SKM-1 treated with dmso at 0.1 percent for 144 hours (cell line): ENCODE data around the gene SMPD2.

ENCODE experiments used
- DNase-seq: peaks from one replicate; lab custom pipeline; 2025; ENCODE audit not compliant: unreplicated experiment; lab: John Stamatoyannopoulos, UW

The SMPD2 gene

DNA sequence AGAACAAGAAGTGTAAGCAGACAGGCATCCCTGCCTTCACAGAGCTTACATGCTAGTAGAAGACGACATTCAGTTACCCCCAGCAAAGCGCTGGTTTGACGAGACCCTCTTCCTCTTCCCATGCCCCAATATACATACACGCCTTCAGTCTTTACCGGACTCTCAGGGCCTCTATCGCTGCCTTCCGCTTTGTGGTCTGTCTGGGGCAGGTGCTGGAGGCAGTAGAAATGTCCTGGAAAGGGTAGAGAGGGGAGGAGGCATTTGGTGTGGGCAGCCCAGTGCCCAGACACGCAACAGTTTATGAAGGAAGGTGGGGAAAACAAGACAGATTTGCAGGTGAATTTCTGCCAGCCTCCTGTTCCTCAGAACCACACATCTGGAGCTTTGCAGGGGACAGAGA lies 6.0 kb downstream of the SMPD2 start:
- no peak for DNase-seq

DNA sequence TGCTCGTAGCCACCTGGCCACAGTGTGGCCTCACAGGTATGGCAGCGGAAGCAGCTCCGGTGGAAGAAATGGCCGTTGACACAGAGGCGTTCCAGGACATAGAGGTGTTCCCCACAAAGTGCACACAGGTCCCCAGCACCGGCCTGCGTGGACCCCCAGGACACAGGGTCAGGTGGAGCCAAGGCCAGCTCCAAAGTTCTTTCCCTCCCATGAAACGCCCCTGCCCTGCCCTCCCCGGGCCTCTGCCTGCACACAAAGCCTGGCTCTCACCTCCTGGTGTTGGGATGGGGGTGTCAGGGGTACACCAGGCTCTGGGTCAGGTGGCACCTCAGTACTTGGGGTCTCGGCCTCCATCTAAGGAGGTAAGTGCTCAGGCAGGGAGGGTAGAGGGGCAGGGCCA lies 6.6 kb downstream of the SMPD2 start:
- DNase-seq: no peak

DNA sequence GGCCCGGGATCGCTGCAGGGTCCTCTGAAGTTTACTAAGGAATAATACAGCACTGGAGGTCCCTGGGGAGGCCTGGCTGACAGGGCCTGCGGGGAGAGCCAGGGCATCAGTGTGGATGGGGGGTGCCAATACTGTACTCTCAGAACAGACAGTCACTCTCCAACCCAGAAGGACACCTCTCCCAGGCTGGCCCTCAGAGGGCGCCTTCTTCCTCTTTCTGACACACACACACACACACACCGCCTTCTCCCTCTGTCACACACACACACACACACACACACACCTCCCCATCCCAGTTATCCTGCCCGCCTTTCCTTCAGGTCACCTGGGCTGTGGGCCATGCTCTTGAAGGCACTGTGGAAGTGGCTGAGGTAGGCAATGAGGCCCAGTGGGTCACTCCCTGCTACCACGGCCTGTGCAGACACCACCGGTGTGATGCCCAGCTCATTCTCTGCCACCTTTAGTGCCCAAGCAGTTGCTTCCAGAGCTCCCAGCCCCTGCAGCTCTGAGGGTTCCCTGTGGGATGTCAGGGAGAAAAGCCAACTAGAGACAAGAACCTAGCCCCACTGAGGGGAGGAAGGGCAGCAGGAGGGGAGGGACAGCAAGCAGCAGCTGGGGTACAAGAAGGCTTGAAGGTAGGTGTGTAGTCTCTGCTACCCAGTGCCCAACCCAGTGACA lies 7.5 kb downstream of the SMPD2 start:
- no peak for DNase-seq

DNA sequence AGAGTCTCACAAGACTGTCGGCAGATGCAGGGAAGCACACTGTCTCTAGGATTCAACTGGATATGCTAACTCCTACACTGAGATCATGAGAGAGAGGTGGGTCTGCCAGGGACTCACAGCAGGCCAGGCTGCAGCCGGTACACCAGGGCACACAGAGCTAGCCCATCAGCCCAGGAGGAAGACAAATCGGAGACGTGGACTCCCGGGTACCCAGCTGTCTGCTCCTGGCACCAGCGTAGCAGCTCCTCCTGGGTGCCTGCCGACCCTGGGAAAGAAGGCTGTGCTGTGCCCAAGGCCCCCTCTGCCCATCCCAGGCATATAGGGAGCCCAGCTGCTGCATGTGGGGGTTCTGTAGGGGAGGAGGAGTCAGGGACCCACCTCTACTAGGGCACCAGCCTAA lies 8.1 kb downstream of the SMPD2 start:
- DNase-seq: no peak

DNA sequence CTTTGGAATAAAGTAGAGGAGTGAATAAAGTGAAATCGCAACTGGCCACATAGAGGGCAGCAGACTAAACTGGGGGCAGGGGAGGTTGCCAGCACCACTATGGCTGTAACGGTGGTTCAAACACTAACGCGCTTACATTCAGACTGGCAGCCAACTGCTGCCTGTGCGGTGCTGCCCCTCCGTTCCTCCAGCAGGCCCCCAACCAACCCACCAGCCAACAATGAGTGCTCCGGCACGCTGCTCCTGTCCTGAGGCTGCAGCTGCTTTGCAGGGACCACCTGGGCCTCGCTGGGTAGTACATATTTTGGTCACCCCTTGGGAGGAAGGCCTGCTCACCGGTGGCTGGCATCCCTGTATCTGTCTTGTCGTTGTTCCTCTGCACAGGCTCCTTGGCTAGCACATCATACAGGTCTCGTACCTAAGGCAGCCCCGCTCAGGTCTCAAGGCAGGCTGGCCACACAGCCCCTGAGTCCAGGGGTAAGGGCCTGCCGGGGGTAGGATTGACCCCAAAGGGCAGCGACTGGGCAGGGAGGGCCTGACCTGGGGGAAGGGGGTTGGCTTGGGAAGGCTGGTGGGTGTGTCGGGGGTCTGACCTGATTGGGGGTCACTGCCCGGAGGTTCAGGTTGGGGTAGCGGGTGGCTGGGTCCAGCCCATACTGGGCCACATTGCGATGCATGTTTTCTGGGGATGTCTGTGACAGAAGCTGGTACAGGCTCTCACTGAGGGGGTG lies 8.7 kb downstream of the SMPD2 start:
- no peak for DNase-seq

DNA sequence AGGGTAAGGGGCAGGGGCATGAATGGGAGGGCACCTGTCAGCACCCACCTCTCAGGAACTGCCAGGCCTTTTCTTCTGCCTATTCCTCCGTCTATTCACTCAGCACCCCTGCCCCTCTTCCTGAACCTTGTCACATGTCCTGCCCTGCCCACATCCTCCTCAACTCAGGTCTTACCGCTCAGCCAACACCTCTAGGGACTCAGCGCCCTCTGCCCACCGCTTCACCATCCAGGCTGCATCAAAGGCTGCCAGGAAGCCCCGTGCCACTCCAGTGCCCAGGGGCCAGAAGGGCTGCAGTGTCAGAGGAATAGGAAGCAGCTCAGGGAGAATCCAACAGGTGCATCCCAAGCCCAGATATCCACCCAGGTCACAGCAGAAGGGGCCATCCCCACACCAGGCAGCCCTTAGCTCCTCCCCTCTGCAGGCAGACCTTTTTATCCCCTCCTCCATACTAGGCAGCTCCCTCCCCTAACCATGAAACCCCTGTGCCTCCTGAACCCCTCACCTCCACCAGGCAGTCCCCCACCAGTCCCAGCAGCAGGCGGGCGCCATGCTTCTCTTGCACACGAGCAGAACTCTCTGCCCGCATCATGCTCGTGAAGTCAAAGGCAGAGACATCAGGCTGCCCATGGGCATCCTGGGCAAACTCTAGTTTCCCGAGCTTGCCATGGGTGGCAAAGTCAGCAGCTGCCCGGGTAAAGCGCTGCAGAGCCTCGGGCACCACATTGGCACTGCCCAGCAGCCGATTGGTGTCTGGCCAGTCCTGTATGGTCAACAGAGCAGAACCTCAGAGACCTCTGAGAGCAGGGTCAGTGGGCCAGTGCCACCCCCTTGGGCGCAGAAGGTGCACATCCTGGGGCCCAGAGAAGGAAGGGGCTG lies 9.5 kb downstream of the SMPD2 start:
- DNase-seq: no peak

DNA sequence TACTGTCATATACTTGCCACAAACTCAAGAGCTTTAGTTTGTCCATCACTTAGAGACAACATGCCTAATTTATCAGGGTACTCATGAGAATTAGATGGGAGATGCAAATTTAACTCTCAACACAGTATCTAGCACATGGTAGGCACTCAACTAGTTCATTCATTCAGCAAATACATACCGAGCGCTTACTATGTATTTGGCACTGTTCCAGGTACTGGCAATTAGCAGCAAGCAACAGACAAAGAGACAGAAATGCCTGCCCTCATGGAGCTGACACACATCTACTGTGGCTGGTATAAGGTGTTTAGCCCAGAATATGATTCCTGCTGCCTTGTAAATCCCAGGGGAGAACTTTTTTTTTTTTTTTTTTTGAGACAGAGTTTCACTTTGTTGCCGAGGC lies 10.3 kb downstream of the SMPD2 start:
- DNase-seq: no peak

DNA sequence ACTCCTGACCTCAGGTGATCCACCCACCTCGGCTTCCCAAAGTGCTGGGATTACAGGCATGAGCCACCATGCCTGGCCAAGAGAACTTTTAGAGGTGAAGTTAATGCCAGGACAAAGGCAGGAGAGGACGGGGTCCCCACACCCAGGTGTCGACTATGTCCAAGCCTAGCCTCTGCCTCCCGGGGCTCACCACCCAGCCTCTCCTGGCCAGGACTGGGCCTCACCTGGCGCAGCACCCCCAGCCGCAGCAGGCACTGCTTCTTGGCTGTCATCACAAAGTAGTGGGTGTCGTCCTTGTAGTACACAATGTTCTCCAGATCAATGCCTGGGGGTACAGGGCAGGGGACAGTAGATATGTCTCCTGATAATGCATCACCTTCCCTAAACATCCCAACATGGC lies 10.9 kb downstream of the SMPD2 start:
- DNase-seq: no peak

DNA sequence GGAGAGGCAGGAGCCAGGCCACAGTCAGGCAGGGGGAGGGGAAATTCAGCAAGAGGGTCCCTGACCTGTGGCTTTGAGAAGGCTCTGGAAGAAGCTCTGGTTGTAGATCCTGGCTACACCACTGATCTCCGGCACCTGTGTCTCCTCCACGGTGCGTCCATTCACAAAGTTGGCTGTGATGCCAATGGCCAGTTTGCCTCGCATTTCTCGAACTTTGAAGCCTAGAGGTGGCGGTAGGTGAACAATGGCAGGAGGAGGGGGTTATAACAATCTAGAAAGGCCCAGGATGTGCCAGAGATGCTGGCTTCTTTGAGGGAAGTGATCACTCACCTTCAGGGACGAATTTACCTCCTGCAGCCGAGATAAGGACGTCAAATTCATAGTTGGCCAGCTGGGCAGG lies 11.7 kb downstream of the SMPD2 start:
- DNase-seq: no peak

DNA sequence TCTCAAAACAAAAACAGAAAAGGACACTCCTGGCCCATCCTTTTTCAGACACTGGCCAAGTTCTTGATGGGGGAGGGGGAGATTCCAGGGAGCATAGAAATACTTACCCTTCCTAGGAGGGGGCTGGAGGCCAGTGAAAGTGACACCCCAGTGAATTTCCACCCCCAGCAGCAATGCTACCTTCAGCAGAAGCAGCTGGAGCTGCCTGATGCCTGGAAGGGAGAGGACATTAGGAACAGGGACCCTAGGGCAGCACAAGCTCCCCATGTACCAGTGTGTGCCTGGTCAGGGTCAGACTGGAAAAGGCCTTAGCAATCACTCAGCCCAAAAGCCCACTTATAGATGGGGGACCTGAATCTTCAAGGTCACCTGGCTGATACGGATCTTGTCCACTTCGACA lies 12.6 kb downstream of the SMPD2 start:
- no peak for DNase-seq

DNA sequence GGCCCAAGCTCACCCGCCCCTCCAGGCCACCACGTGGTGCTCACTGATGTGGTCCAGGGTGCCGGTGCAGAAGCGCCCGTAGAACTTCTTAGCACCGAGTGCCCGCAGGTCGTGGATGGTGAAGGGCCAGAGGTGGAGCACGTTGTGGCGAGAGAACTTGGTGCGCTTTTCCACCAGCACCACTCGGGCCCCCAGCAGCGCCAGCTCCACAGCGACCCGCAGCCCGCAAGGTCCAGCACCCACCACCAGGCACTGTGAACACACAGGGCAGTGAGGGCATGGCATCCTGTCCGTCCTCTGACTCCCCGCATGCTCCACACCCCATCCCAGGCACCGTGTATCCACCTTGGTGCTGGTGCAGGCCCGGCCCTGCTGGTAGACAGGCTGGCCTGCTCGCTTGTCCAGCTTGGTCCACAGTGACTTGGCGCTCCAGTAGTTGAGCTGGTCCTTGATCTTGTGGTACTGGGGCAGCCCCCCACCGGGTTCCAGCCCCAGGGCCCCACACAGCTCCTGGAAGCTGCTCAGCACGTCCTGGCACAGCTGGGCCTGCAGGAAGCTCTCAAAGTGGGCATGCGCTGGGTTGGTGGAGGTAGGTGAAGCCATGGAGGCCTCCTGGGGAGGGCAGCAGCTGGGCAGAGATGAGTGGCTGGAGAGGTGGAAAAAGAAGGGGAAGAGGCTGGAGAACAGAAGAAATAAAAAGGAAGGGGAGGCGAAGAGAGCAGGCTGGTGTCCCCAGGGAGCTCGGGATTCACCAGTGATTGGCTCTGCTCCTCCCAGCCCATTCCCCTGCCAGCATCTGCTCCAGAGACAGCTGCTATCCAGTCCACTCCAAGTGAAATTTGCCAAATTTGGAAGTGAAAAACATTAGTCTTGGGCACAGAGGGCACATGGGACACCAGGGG lies 13.3 kb downstream of the SMPD2 start:
- DNase-seq: no peak

DNA sequence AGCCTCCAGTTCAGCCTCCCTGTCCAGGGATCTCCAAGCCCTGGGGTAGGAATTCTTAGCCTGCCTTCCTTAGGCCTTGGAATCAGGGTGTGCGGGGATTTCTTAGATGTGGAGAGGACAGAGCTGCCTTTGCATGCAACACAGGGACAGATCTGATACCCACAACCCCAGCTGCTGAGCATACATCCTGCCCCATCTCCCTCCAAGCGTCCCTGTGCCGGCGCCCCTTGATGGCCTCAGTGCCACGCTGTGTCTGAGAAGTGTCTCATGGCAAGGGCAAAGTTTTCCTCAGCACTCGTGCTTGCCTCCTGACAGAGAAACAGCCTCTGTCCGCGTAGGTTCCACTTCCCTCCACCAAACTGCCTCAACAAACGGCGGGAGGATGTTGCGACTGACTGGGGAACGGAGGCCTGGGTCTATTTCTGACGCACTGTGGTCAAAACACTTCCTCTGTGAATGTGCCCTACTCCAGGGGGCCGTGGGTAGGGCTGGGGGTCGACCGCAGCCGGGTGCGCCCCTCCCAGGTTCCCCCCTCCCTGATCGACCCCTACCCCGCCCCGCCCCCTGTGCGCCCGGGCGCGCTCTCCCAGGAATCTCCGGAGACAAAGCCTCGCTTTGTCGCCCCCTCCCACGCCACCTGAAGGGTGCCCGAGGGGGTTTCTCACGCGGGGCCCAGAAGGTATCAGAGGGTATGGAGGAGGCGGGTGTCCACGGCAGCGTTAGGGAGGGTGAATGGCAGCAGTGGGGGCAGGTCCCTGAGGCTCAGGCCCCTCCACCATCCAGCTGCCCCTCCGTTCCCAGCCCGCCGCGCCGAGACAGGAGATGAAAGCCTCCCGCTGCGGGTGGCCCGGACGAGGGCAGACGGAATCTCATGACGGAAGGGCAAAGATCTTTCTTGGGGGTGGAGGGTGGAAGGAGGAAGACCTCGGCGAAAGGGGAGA lies 14.2 kb downstream of the SMPD2 start:
- DNase-seq: peak; percentile 61

DNA sequence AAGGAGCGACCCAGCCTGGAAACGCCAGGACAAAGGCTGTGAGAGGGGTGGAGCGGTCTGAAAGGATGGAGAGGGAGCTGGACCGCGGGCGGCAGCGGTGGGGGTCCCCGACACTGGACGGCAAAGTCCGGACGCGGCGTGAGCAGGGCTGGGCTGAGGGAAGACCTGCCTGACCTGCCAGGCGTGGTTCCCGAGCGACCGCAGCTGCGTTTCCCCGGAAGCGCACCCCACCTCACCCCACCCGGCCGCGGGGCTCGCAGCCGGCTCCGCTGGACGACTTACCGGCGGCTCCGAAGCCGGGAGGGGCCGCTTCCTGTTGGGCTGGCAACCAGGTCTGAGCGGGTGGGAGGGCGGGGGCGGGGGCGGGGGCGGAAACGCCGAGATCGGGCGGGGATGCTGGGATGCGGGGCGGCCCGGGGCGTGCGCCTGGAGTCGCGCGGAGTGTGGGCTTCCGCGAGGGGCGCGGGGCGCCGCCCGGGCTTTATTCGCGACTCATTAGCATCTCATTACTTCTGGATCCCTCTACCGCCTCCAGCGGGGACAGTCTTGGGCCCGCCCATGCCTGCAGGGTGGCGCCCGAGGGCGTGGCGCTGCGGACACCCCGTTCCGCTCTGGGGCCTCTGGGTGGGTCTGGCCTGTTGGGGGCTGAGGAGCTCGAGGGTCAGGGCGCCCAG lies 15.1 kb downstream of the SMPD2 start, which contains the start of gene MICAL1:
TSS of gene MICAL1 (minus strand) at position 336 of the 674 bp plus-strand sequence. CDS start 1,576 bp downstream, outside the sequence.
- peak; percentile 40 for DNase-seq

DNA sequence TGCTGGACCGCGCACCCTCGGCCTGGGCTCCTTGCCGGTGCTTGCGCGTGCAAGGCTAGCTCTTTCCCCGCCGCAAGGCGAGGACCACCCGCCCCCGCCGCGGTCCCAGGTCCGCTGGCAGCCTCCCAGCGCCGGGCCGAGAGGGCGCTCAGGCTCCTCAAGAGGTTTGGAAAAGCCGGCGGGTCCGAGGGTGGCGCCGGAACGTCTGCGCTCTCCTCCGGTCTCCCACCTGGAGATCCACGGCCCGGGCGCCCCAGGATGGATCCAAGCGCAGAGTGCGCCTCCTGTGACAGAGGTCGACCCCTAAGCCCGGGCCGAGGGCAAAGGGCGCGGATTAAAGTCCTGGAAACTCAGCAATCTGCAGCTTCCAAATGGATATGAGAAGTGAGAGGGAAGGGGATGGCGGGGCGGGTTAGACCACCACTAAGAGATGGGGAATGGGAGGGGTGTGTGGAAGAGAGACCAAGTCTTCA lies 15.6 kb downstream of the SMPD2 start:
- no peak for DNase-seq

DNA sequence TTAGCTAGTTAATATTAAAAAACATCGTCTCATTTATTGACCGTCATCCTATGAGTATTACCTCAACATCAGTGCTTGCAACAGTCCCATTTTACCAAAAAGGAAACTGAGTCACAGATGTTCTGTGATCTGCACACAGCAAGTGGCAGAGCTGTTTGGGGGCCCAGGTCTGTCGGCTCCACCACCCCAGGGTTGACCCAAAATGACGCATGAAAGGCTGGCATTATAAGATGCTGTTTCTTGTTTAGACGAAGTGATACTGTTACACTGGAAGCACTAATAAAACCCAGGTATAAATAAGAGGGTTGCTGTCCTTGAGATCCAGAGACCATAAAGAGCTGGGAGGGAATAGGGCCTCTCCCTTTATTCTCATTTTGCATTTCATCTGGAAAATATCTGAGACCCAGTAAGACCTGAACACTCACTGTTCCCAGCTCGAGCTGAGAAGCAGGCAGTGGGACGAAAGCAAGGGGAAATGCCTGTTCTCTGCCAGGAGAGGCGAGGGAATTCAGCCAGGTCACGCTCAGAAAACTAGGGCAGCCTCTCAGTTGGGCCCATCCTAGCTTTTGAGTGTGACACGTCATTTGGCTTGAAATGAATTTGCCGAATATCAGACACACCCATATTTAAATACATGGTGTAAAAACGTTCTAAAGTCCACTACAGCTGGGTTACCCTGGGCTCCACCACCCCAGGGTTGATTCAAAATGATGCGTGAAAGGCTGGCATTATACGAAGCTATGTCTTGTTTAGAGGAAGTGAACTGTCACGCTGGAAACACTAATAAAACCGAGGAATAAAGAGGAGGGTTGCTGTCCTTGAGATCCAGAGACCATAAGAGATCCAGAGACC lies 16.4 kb downstream of the SMPD2 start:
- no peak for DNase-seq

DNA sequence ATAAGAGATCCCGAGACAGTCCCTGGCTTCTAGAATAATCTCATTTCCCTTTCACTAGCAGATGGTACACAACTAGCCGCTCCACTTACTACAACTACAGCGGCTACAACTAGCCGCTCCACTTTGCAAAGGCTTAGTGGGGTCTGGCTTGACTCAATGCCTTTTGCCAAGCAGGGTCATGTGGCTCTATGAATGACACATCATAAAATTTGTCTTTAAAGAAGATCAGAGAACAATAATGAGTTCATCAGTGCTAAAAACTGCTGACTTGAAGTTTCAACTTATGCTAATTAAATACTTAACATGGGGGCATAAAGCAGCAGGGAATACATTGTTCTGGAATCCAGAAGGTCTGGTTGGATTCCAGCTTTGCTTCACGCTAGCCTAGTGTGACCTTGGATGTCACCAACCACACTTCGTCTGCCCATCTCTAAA lies 17.1 kb downstream of the SMPD2 start:
- DNase-seq: no peak

DNA sequence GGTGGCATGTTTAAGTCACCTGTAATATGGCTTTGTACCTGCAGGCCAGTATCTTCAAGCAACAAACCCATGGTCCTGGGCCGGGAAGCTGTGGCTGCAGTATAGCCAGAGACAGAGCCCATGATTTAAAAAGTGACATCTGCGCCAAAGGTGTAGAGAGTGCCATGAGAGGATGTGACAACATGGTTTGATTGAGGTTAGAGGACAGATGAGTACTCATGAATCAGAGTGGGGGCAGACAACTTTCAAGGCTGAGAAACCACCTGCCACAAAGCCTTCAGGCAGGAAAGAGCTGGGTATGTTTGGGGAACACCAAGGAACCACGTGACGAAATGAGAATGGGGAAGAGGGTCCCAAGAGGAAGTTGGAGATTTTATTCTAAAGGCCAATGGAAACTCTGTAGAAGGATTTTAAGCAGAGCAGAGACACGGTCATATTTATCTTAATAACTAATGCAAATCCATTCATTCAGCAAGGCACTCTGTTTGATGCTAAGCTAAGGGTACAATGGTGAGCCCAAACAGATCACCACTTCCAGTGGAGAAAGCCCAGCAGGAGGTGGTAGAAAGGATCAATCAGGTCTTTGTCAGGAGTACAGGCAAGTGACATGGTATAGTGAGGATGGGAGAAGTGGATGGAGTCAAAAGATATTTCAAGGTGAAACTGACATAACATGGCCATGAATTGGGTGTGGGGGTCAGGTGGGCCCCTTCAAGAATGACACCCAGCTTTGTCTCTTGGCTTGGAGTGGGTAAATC lies 18.4 kb downstream of the SMPD2 start:
- peak; percentile 33 for DNase-seq
